ENCODE results near the gene CNOT6.

CNOT6 gene

DNA sequence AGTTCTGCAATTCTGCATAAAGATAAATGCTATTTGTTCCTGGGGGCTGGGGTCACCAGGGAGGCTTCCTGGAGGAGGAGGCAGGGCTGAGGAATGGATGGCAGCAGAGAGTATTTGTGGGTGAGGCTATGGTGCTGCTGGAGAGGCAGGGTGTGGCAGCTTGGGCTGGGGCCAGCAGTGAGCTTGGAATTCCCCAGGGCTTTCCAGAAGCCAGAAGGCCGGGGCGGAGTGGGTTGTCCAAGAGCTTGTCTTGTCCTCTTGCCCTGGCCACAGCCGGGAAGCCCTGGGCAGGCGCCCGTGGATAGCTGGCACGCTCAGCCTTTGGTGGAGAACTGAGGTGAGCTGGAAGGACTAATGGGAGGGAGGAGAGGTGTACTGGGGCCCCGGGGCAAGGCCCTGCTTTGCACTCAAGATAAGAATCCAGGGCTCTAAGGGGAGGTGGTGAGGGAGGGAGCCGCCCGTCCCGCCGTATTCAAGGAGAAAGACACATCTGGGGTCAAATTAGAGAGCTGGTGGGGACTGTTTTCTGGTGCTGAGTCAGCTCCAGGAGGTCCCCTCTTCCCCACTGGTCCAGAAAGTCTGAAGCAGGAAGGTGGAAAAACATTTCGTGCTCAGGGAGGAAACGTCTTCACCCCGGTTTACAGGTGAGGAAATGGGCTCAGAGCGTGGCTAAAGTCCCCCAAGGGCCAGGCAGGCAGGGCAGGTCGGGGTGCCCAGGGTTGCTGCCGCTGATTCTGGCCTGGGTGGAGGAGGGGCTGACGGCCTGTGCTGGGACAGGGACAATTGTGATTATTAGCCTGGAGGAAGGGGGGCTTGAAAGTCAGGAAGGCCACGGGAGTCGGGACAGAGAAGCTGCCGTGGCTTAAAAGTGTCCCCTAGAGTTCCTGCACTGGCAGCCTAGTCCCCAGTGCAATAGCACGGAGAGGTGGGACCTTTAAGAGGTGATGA, 26.9 kb upstream of the CNOT6 start:
- Histone ChIP-seq H3K9me3 (ENCODE audit: control extremely low read depth in 1 of 5, control insufficient read depth in 4 of 5, insufficient read depth in 2 of 5, low read depth in 1 of 5, low read length in 4 of 5) (peaks cover 0 to 2% (median 0%) of the 10 kb centered on the region in 5 experiments), H3K4me3 (ENCODE audit: control insufficient read depth in 1 of 7, extremely low read depth in 1 of 7, insufficient read depth in 4 of 7, low read depth in 2 of 7, low read length in 6 of 7) (no peak overlapping the region), H3K36me3 (ENCODE audit: control insufficient read depth in 4 of 4, insufficient read depth in 4 of 4, low read length in 3 of 4) (no peaks in the 10 kb centered on the region), H3K27ac (ENCODE audit: insufficient read depth in 1 of 2, low read depth in 1 of 2, low read length in 2 of 2, poor library complexity in 1 of 2, severe bottlenecking in 2 of 2) (no peak overlapping the region), H3K4me1 (ENCODE audit: control extremely low read depth in 1 of 4, control insufficient read depth in 4 of 4, insufficient read depth in 4 of 4, low read length in 3 of 4) (no peaks in the 10 kb centered on the region), H3K27me3 (replicated peaks in 2 of 5; ENCODE audit: control insufficient read depth in 4 of 5, insufficient read depth in 5 of 5, low read length in 4 of 5) (peaks cover 0 to 7% (median 6%) of the 10 kb centered on the region in 5 experiments)
- ChIA-PET CTCF (no interaction called here), POLR2A (no interaction called here)
- no peak for DNase-seq
- WGBS (ENCODE audit: insufficient coverage): 79% methylated on average over 18 of the region's 22 CpGs

DNA sequence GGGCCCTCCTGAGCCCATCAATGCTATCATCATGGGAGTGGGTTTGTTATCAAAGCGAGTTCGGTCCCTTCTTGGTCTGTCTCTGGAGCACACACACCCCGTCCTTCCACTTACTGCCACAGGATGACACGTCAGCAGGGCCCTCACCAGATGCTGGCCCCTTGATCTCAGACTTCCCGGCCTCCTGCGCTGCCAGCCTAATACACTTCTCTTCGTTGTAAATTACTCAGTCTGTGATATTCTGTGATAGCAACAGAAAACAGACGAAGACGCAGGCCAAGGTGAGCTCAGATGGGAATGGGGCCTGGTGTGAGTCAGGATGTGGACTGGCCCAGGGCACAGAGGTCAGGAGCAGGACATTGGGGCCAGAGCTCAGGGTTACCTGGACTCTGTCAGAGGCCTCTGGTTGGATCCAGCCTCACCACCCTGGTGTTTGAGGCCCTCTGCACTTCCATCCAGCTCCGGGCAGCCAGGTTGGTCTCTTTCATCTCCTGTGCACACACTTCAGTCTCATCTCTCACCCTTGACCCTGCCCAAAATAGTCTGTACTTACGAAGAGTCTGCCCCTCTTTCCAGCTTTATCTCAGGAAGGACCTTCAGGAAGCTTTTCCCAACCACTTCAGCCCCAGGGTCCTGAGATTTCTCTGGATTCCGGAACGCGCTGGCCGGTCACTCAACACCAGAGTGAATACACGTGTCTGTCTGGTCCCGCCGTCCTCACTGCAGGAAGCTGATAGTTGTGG, 26.0 kb upstream of the CNOT6 start:
- Histone ChIP-seq H3K9me3 (ENCODE audit: control extremely low read depth in 1 of 5, control insufficient read depth in 4 of 5, insufficient read depth in 2 of 5, low read depth in 1 of 5, low read length in 4 of 5) (peaks cover 0 to under 1% (median 0%) of the 10 kb centered on the region in 5 experiments), H3K4me3 (ENCODE audit: control insufficient read depth in 1 of 7, extremely low read depth in 1 of 7, insufficient read depth in 4 of 7, low read depth in 2 of 7, low read length in 6 of 7) (no peak overlapping the region), H3K27ac (ENCODE audit: insufficient read depth in 1 of 2, low read depth in 1 of 2, low read length in 2 of 2, poor library complexity in 1 of 2, severe bottlenecking in 2 of 2) (no peak overlapping the region), H3K36me3 (ENCODE audit: control insufficient read depth in 4 of 4, insufficient read depth in 4 of 4, low read length in 3 of 4) (no peaks in the 10 kb centered on the region), H3K4me1 (ENCODE audit: control extremely low read depth in 1 of 4, control insufficient read depth in 4 of 4, insufficient read depth in 4 of 4, low read length in 3 of 4) (no peaks in the 10 kb centered on the region), H3K27me3 (replicated peaks in 2 of 5; ENCODE audit: control insufficient read depth in 4 of 5, insufficient read depth in 5 of 5, low read length in 4 of 5) (peaks cover 0 to 7% (median 6%) of the 10 kb centered on the region in 5 experiments)
- WGBS (ENCODE audit: insufficient coverage): 95% methylated on average over 12 of the region's 18 CpGs
- POLR2A ChIA-PET: no interaction called here
- DNase-seq: no peak
- CTCF ChIA-PET: no interaction called here

DNA sequence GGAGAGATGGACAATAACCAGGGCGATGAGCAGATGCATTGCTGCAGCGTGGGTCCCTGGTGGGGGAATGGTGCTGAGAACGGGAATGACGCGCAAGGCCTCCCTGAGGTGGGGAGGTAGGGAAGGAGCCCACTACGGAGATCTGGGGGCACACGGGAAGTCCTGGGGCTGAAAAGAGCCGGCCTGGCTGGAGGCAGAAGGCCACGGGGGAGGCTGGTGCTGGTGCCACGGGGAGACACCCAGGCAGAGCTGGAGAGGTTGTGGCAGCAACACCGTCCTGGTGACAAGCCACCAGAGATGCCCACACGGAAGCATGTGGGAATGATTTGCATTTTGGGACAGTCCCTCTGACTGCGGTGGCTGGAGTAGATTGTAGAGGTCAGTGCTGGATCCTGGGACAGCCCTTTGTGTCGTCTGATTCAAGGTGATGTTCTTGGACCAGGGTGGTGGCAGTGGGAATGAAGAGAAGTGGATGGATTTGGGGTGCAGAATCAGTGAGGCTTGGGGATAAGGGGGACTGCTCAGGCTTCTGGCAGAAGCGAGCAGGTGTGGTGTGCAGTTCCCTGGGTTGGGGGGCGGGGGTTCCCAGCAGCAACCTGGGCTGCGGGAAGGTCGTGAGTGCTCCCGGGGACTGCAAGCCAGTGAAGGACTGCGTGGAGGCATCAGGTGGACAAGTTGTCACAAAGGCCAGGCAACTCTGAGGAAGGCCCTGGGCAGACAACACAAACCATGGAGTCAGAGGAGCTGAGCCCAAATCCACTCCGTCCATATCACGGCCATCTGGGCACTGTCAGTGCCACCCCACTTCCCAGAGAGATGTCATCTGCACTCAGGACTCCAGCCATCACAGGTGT, 25.2 kb upstream of the CNOT6 start:
- WGBS (ENCODE audit: insufficient coverage): 87% methylated on average over 21 of the region's 22 CpGs
- Histone ChIP-seq H3K4me3 (ENCODE audit: control insufficient read depth in 1 of 7, extremely low read depth in 1 of 7, insufficient read depth in 4 of 7, low read depth in 2 of 7, low read length in 6 of 7) (no peak overlapping the region), H3K27ac (ENCODE audit: insufficient read depth in 1 of 2, low read depth in 1 of 2, low read length in 2 of 2, poor library complexity in 1 of 2, severe bottlenecking in 2 of 2) (no peak overlapping the region), H3K36me3 (ENCODE audit: control insufficient read depth in 4 of 4, insufficient read depth in 4 of 4, low read length in 3 of 4) (no peaks in the 10 kb centered on the region), H3K27me3 (replicated peaks in 2 of 5; ENCODE audit: control insufficient read depth in 4 of 5, insufficient read depth in 5 of 5, low read length in 4 of 5) (peaks cover 0 to 7% (median 6%) of the 10 kb centered on the region in 5 experiments), H3K4me1 (ENCODE audit: control extremely low read depth in 1 of 4, control insufficient read depth in 4 of 4, insufficient read depth in 4 of 4, low read length in 3 of 4) (no peaks in the 10 kb centered on the region), H3K9me3 (ENCODE audit: control extremely low read depth in 1 of 5, control insufficient read depth in 4 of 5, insufficient read depth in 2 of 5, low read depth in 1 of 5, low read length in 4 of 5) (no peaks in the 10 kb centered on the region)
- no peak for DNase-seq
- POLR2A ChIA-PET: no interaction called here
- CTCF ChIA-PET: no interaction called here

DNA sequence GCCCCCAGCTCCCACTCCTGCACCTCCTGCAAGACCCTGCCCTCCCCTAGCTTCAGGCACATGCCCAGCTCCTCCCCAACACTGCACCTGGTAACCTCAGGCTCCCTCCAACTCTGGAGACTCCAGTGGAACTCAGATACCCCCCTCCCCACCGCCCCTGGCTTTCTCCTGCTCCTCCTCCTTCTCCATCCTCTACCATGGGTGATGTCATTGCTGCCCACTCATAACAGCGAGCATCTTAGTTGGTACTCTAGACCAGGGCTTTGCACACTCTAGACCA, 24.7 kb upstream of the CNOT6 start:
- Histone ChIP-seq H3K4me3 (ENCODE audit: control insufficient read depth in 1 of 7, extremely low read depth in 1 of 7, insufficient read depth in 4 of 7, low read depth in 2 of 7, low read length in 6 of 7) (no peak overlapping the region), H3K4me1 (ENCODE audit: control extremely low read depth in 1 of 4, control insufficient read depth in 4 of 4, insufficient read depth in 4 of 4, low read length in 3 of 4) (no peaks in the 10 kb centered on the region), H3K36me3 (ENCODE audit: control insufficient read depth in 4 of 4, insufficient read depth in 4 of 4, low read length in 3 of 4) (no peaks in the 10 kb centered on the region), H3K27me3 (replicated peaks in 2 of 5; ENCODE audit: control insufficient read depth in 4 of 5, insufficient read depth in 5 of 5, low read length in 4 of 5) (peaks cover 0 to 7% (median 6%) of the 10 kb centered on the region in 5 experiments), H3K9me3 (ENCODE audit: control extremely low read depth in 1 of 5, control insufficient read depth in 4 of 5, insufficient read depth in 2 of 5, low read depth in 1 of 5, low read length in 4 of 5) (no peaks in the 10 kb centered on the region), H3K27ac (ENCODE audit: insufficient read depth in 1 of 2, low read depth in 1 of 2, low read length in 2 of 2, poor library complexity in 1 of 2, severe bottlenecking in 2 of 2) (no peak overlapping the region)
- 96% methylated on average over 2 of the region's 2 CpGs for WGBS (ENCODE audit: insufficient coverage)
- DNase-seq: no peak
- CTCF ChIA-PET: interaction anchor here (1.3 kb wide), 1 partner anchor 344 kb away, joined by 3 read pairs; no protein-coding TSS in a partner anchor
- POLR2A ChIA-PET: no interaction called here

DNA sequence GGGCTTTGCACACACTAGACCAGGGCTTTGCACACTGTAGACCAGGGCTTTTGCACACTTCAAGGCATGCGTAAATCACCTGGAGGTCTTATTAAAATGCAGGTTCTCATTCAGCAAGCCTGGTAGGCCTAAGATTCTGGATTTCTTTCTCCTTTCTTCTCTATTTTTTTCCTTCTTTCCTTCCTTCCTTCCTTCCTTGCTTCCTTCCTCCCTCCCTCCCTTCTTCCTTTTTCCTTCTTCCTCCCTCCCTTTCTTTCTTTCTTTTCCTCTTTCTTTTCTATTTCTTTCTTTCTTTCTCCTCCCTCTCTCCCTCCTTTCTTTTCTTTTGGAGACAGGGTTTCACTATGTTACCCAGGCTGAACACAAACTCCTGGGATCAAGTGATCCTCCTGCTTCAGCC, 24.3 kb upstream of the CNOT6 start:
- no peak for DNase-seq
- WGBS (ENCODE audit: insufficient coverage): 100% methylated on average over 1 of the region's 1 CpG
- Histone ChIP-seq H3K36me3 (ENCODE audit: control insufficient read depth in 4 of 4, insufficient read depth in 4 of 4, low read length in 3 of 4) (no peaks in the 10 kb centered on the region), H3K4me3 (ENCODE audit: control insufficient read depth in 1 of 7, extremely low read depth in 1 of 7, insufficient read depth in 4 of 7, low read depth in 2 of 7, low read length in 6 of 7) (no peak overlapping the region), H3K27ac (ENCODE audit: insufficient read depth in 1 of 2, low read depth in 1 of 2, low read length in 2 of 2, poor library complexity in 1 of 2, severe bottlenecking in 2 of 2) (no peak overlapping the region), H3K27me3 (replicated peaks in 2 of 5; ENCODE audit: control insufficient read depth in 4 of 5, insufficient read depth in 5 of 5, low read length in 4 of 5) (peaks cover 0 to 7% (median 6%) of the 10 kb centered on the region in 5 experiments), H3K9me3 (ENCODE audit: control extremely low read depth in 1 of 5, control insufficient read depth in 4 of 5, insufficient read depth in 2 of 5, low read depth in 1 of 5, low read length in 4 of 5) (no peaks in the 10 kb centered on the region), H3K4me1 (ENCODE audit: control extremely low read depth in 1 of 4, control insufficient read depth in 4 of 4, insufficient read depth in 4 of 4, low read length in 3 of 4) (no peaks in the 10 kb centered on the region)
- POLR2A ChIA-PET: no interaction called here
- CTCF ChIA-PET: interaction anchor here (1.3 to 2.3 kb wide), 2 partner anchors 9 to 345 kb away, joined by 3 to 9 read pairs; no protein-coding TSS in a partner anchor

DNA sequence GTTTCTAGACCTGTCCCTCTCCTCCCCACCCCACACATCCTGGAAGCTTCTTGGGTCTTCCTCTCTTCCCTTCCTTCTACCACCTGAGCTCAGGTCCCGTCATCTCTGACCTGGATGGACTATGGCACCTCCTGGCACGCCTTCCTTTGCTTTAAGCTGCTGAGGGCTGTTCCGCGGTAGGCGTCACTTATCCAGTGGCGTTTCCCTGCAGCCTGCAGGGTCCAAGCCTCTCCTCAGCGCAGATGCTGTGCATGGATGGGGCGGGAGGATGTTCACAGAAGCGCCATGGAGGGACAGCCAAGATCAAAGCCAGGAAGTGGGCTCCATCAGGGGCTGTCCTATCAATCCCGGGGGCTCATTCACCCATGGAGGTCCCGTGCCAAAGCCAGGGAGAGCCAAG, 23.8 kb upstream of the CNOT6 start:
- peaks cover 0 to 7% (median 6%) of the 10 kb centered on the region in 5 experiments for H3K27me3 ChIP-seq (replicated peaks in 2 of 5; ENCODE audit: control insufficient read depth in 4 of 5, insufficient read depth in 5 of 5, low read length in 4 of 5)
- WGBS (ENCODE audit: insufficient coverage): 71% methylated on average over 7 of the region's 11 CpGs
- POLR2A ChIA-PET: interaction anchor here (0.6 kb wide), 1 partner anchor 8 kb away, joined by 5 read pairs; no protein-coding TSS in a partner anchor
- no peaks in the 10 kb centered on the region for H3K9me3 ChIP-seq (ENCODE audit: control extremely low read depth in 1 of 5, control insufficient read depth in 4 of 5, insufficient read depth in 2 of 5, low read depth in 1 of 5, low read length in 4 of 5)
- no peak for DNase-seq
- H3K4me3 ChIP-seq (ENCODE audit: control insufficient read depth in 1 of 7, extremely low read depth in 1 of 7, insufficient read depth in 4 of 7, low read depth in 2 of 7, low read length in 6 of 7): no peak overlapping the region
- CTCF ChIA-PET: interaction anchor here (0.6 to 3.3 kb wide), 9 partner anchors 9 to 345 kb away, joined by 3 to 33 read pairs (median 5); no protein-coding TSS in a partner anchor
- no peak overlapping the region for H3K27ac ChIP-seq (ENCODE audit: insufficient read depth in 1 of 2, low read depth in 1 of 2, low read length in 2 of 2, poor library complexity in 1 of 2, severe bottlenecking in 2 of 2)
- no peaks in the 10 kb centered on the region for H3K36me3 ChIP-seq (ENCODE audit: control insufficient read depth in 4 of 4, insufficient read depth in 4 of 4, low read length in 3 of 4)
- H3K4me1 ChIP-seq (ENCODE audit: control extremely low read depth in 1 of 4, control insufficient read depth in 4 of 4, insufficient read depth in 4 of 4, low read length in 3 of 4): no peaks in the 10 kb centered on the region

All from common myeloid progenitor, CD34-positive (primary cell).